ENCODE results near the gene NPAS4.
"Not testable (repeated sequence)": the region's sequence is repeated elsewhere in the genome, so short reads cannot be mapped to it uniquely, and the experiment has no call there.

Gene NPAS4

GRCh38 chr11:66420671-66421476 is at the start of gene NPAS4:
NPAS4 (plus strand) TSS chr11:66421035; CDS start chr11:66421180, 145 bp downstream.
- DNase-seq (ENCODE audit: low read depth in 2 of 3, low spot score in 2 of 3) = no peak

GRCh38 chr11:66371627-66372415 is 49.0 kb upstream of the NPAS4 start, which contains the start of gene SLC29A2:
SLC29A2 (minus strand) TSS chr11:66371760; CDS start chr11:66371591, 169 bp downstream.
- DNase-seq (ENCODE audit: low read depth in 2 of 3, low spot score in 2 of 3) = peak; percentile 39 to 65 (median 58)

GRCh38 chr11:66373265-66373664 is 47.6 kb upstream of the NPAS4 start:
- DNase-seq (ENCODE audit: low read depth in 2 of 3, low spot score in 2 of 3) = no peak

- DNase-seq (ENCODE audit: low read depth in 2 of 3, low spot score in 2 of 3) = not testable (repeated sequence)
These were observed 47.0 kb upstream of the NPAS4 start for GRCh38 chr11:66373690-66374287.

- DNase-seq (ENCODE audit: low read depth in 2 of 3, low spot score in 2 of 3) = not testable (repeated sequence)
These were observed 40.6 kb upstream of the NPAS4 start for GRCh38 chr11:66380264-66380663.

- not testable (repeated sequence) for DNase-seq (ENCODE audit: low read depth in 2 of 3, low spot score in 2 of 3)
These were observed 36.5 kb upstream of the NPAS4 start for GRCh38 chr11:66384316-66384715.

GRCh38 chr11:66386171-66387069 is 34.4 kb upstream of the NPAS4 start:
- DNase-seq (ENCODE audit: low read depth in 2 of 3, low spot score in 2 of 3) = peak in 2 of 3 experiments; percentile 75 to 79

- DNase-seq (ENCODE audit: low read depth in 2 of 3, low spot score in 2 of 3) = peak in 1 of 3 experiments; percentile 39
These were observed 32.0 kb upstream of the NPAS4 start for GRCh38 chr11:66388780-66389386.

- no peak for DNase-seq (ENCODE audit: low read depth in 2 of 3, low spot score in 2 of 3)
These were observed 29.5 kb upstream of the NPAS4 start for GRCh38 chr11:66391322-66391721.

- DNase-seq (ENCODE audit: low read depth in 2 of 3, low spot score in 2 of 3) = no peak
These were observed 26.9 kb upstream of the NPAS4 start for GRCh38 chr11:66393954-66394353.

- DNase-seq (ENCODE audit: low read depth in 2 of 3, low spot score in 2 of 3) = no peak
These were observed 13.2 kb upstream of the NPAS4 start for GRCh38 chr11:66407651-66408050.

- DNase-seq (ENCODE audit: low read depth in 2 of 3, low spot score in 2 of 3) = peak; percentile 79 to 99 (median 96)
These were observed 12.2 kb upstream of the NPAS4 start for GRCh38 chr11:66408488-66409214.

- DNase-seq (ENCODE audit: low read depth in 2 of 3, low spot score in 2 of 3) = no peak
These were observed 11.6 kb upstream of the NPAS4 start for GRCh38 chr11:66409226-66409625.

- DNase-seq (ENCODE audit: low read depth in 2 of 3, low spot score in 2 of 3) = no peak
These were observed 10.6 kb upstream of the NPAS4 start for GRCh38 chr11:66410191-66410590.

- DNase-seq (ENCODE audit: low read depth in 2 of 3, low spot score in 2 of 3) = no peak
These were observed 9.5 kb upstream of the NPAS4 start for GRCh38 chr11:66411323-66411722.

GRCh38 chr11:66412110-66412509 is 8.7 kb upstream of the NPAS4 start:
- no peak for DNase-seq (ENCODE audit: low read depth in 2 of 3, low spot score in 2 of 3)

GRCh38 chr11:66413167-66413566 is 7.7 kb upstream of the NPAS4 start:
- no peak for DNase-seq (ENCODE audit: low read depth in 2 of 3, low spot score in 2 of 3)

GRCh38 chr11:66414120-66414934 is 6.5 kb upstream of the NPAS4 start:
- DNase-seq (ENCODE audit: low read depth in 2 of 3, low spot score in 2 of 3) = no peak

GRCh38 chr11:66415423-66415822 is 5.4 kb upstream of the NPAS4 start:
- no peak for DNase-seq (ENCODE audit: low read depth in 2 of 3, low spot score in 2 of 3)
